ENCODE results near the gene GABRA6.

DNA sequence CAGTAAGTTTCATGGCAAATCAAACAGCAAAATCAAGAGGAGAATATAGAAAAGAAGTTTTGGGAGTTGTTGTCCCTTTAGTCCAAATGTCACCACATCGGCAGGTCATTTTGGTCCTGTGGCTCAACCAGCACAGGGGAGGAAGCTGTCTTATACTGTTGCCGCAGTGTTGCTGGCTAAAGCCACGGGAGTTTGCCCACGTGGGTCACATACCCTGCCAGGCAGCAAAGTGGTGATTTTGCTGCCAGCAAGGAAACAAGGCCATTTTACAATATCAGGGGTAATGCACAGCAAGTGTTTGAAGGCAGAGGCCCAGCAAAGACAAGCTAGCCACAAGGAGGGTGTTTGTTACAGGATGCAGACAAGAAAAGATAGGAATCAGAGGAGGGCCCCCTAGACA lies 14.5 kb downstream of the GABRA6 start:
- TF ChIP-seq, protein P1, sequence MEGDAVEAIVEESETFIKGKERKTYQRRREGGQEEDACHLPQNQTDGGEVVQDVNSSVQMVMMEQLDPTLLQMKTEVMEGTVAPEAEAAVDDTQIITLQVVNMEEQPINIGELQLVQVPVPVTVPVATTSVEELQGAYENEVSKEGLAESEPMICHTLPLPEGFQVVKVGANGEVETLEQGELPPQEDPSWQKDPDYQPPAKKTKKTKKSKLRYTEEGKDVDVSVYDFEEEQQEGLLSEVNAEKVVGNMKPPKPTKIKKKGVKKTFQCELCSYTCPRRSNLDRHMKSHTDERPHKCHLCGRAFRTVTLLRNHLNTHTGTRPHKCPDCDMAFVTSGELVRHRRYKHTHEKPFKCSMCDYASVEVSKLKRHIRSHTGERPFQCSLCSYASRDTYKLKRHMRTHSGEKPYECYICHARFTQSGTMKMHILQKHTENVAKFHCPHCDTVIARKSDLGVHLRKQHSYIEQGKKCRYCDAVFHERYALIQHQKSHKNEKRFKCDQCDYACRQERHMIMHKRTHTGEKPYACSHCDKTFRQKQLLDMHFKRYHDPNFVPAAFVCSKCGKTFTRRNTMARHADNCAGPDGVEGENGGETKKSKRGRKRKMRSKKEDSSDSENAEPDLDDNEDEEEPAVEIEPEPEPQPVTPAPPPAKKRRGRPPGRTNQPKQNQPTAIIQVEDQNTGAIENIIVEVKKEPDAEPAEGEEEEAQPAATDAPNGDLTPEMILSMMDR (IDR thresholded peaks at IDR 0.05; ENCODE audit: low read length) = no peak
- TF ChIP-seq EZH2phosphoT487 (IDR thresholded peaks at IDR 0.05; ENCODE audit: low read length) (no peak), EZH2 (optimal IDR thresholded peaks at IDR 0.05; ENCODE audit: low read depth, low read length) (no peak)

Data from MM.1S (cell line).